HG02571 (cell line): ENCODE data around the gene BCAS1.
"Not testable (repeated sequence)": the region's sequence is repeated elsewhere in the genome, so short reads cannot be mapped to it uniquely, and the experiment has no call there.

Experiments used
- ATAC-seq: cut with Tn5 transposase; IDR thresholded peaks from one replicate; pipeline ENCODE4 v1.9.1; 2021; ENCODE audit warnings: mild to moderate bottlenecking, moderate library complexity; ENCODE audit not compliant: unreplicated experiment

The BCAS1 gene

GRCh38 chr20:53993310-53993709 lies 77.1 kb downstream of the BCAS1 start:
- ATAC-seq, result no peak

GRCh38 chr20:53990768-53991450 lies 79.5 kb downstream of the BCAS1 start:
- no peak for ATAC-seq

GRCh38 chr20:53990003-53990402 lies 80.4 kb downstream of the BCAS1 start:
- no peak for ATAC-seq

- ATAC-seq, result no peak
Observed at GRCh38 chr20:53989401-53989800, 81.0 kb downstream of the BCAS1 start.

GRCh38 chr20:53986037-53986650 lies 84.2 kb downstream of the BCAS1 start:
- ATAC-seq, result no peak

GRCh38 chr20:53985150-53985518 lies 85.3 kb downstream of the BCAS1 start:
- ATAC-seq, result no peak

- no peak for ATAC-seq
Observed at GRCh38 chr20:53984356-53985149, 85.8 kb downstream of the BCAS1 start.

GRCh38 chr20:53983401-53983800 lies 87.0 kb downstream of the BCAS1 start:
- no peak for ATAC-seq

GRCh38 chr20:53982624-53983023 lies 87.8 kb downstream of the BCAS1 start:
- no peak for ATAC-seq

GRCh38 chr20:53981752-53982437 lies 88.5 kb downstream of the BCAS1 start:
- ATAC-seq, result no peak

- ATAC-seq, result no peak
Observed at GRCh38 chr20:53981130-53981529, 89.3 kb downstream of the BCAS1 start.

GRCh38 chr20:53980031-53980465 lies 90.3 kb downstream of the BCAS1 start:
- no peak for ATAC-seq

- no peak for ATAC-seq
Observed at GRCh38 chr20:53978497-53978896, 91.9 kb downstream of the BCAS1 start.

GRCh38 chr20:53977391-53977790 lies 93.0 kb downstream of the BCAS1 start:
- ATAC-seq, result no peak

- ATAC-seq, result no peak
Observed at GRCh38 chr20:53975761-53976160, 94.6 kb downstream of the BCAS1 start.

GRCh38 chr20:53974785-53975555 lies 95.4 kb downstream of the BCAS1 start:
- ATAC-seq, result no peak

- not testable (repeated sequence) for ATAC-seq
Observed at GRCh38 chr20:53973882-53974281, 96.5 kb downstream of the BCAS1 start.

- no peak for ATAC-seq
Observed at GRCh38 chr20:53972179-53972578, 98.2 kb downstream of the BCAS1 start.

- ATAC-seq, result no peak
Observed at GRCh38 chr20:53971096-53971683, 99.2 kb downstream of the BCAS1 start.

GRCh38 chr20:53970232-53970631 lies 100.2 kb downstream of the BCAS1 start:
- no peak for ATAC-seq
